Calu3 (cell line): ENCODE data around the gene RHBDF2. TPM values are rescaled to one million over a fixed set of nuclear protein-coding genes. Genes with fewer than 3 reads are reported as not detected.

Experiments used
- BruUV-seq: library from RNA; stranded (reverse); fragments of 400-500 nt; replicated peaks from 2 replicates; lab custom pipeline; 2021; lab: Mats Ljungman, UMichigan
- CTCF ChIA-PET: fragments of 300-600 bp; sonication (Branson Sonifier 250); formaldehyde crosslinking; loops from one replicate; lab custom pipeline; 2022; ENCODE audit warnings: antibody characterized with exemption; lab: Charles Lee
- DNase-seq: peaks from one replicate; pipeline ENCODE4 v3.0.0; 2022
- H3K27ac Mint-ChIP-seq: one replicate; pipeline ENCODE4 v1.8.0; 2022; ENCODE audit warnings: mixed read lengths; ENCODE audit not compliant: unreplicated experiment
- H3K27me3 Mint-ChIP-seq: one replicate; pipeline ENCODE4 v1.8.0; 2022; ENCODE audit warnings: mixed read lengths; ENCODE audit not compliant: unreplicated experiment
- H3K36me3 Mint-ChIP-seq: one replicate; pipeline ENCODE4 v1.8.0; 2022; ENCODE audit warnings: mild to moderate bottlenecking, moderate library complexity, mixed read lengths; ENCODE audit not compliant: insufficient read depth, unreplicated experiment
- H3K4me1 Mint-ChIP-seq: one replicate; pipeline ENCODE4 v1.8.0; 2022; ENCODE audit warnings: mild to moderate bottlenecking, low read depth, mixed read lengths; ENCODE audit not compliant: unreplicated experiment
- H3K4me3 Mint-ChIP-seq: one replicate; pipeline ENCODE4 v1.8.0; 2022; ENCODE audit warnings: mild to moderate bottlenecking, low read depth, moderate library complexity, mixed read lengths; ENCODE audit not compliant: unreplicated experiment
- H3K9me3 Mint-ChIP-seq: one replicate; pipeline ENCODE4 v1.8.0; 2022; ENCODE audit warnings: low read depth, mixed read lengths; ENCODE audit not compliant: unreplicated experiment
- CTCF ChIP-seq: fragments of 200-600 bp; IDR thresholded peaks from one replicate; pipeline ENCODE4 v1.8.0; 2022; ENCODE audit warnings: antibody characterized with exemption; ENCODE audit not compliant: unreplicated experiment
- intact Hi-C: fragments of 100-400 bp; cut with micrococcal nuclease; formaldehyde crosslinking; loops from one replicate; pipeline ENCODE4 v1.10.0; 2022; ENCODE audit not compliant: unreplicated experiment
- total RNA-seq: library from RNA; stranded (reverse); gene quantifications from 2 replicates; pipeline ENCODE4 v1.2.3, GENCODE V29; 2022

The RHBDF2 gene
- total RNA-seq, 1 experiment from 2014 or later, result 47.7 TPM

- CTCF ChIA-PET, result interaction anchor here (0.9 kb wide), 1 partner anchor 19 kb away, joined by 3 read pairs; no protein-coding TSS in a partner anchor
- BruUV-seq, result no TSS peak
- Mint-ChIP-seq H3K4me1 (peaks cover 39% of the 10 kb centered on the region), H3K27ac (no peak overlapping the region), H3K4me3 (no peak overlapping the region), H3K27me3 (no peaks in the 10 kb centered on the region), H3K36me3 (no peaks in the 10 kb centered on the region), H3K9me3 (no peaks in the 10 kb centered on the region)
- no peak for DNase-seq
- intact Hi-C loops, result no loop called here
- no peak for TF ChIP-seq CTCF
These were observed 62.3 kb downstream of the RHBDF2 start for GRCh38 chr17:76438906-76439305.

GRCh38 chr17:76437467-76438402, 63.5 kb downstream of the RHBDF2 start:
- H3K4me3 Mint-ChIP-seq, result no peak overlapping the region
- intact Hi-C loops, result no loop called here
- H3K27me3 Mint-ChIP-seq, result no peaks in the 10 kb centered on the region
- no TSS peak for BruUV-seq
- H3K9me3 Mint-ChIP-seq, result no peaks in the 10 kb centered on the region
- H3K27ac Mint-ChIP-seq, result no peak overlapping the region
- peaks cover 28% of the 10 kb centered on the region for H3K4me1 Mint-ChIP-seq
- CTCF ChIA-PET, result interaction anchor here (0.9 kb wide), 1 partner anchor 21 kb away, joined by 3 read pairs; no protein-coding TSS in a partner anchor
- H3K36me3 Mint-ChIP-seq, result no peaks in the 10 kb centered on the region
- DNase-seq, result no peak
- TF ChIP-seq CTCF, result no peak

- TF ChIP-seq CTCF, result no peak
- no peaks in the 10 kb centered on the region for H3K36me3 Mint-ChIP-seq
- intact Hi-C loops, result no loop called here
- H3K27ac Mint-ChIP-seq, result no peak overlapping the region
- H3K27me3 Mint-ChIP-seq, result no peaks in the 10 kb centered on the region
- no TSS peak for BruUV-seq
- H3K4me3 Mint-ChIP-seq, result no peak overlapping the region
- CTCF ChIA-PET, result interaction anchor here (1.5 kb wide), 1 partner anchor 18 kb away, joined by 3 read pairs; no protein-coding TSS in a partner anchor
- no peaks in the 10 kb centered on the region for H3K9me3 Mint-ChIP-seq
- H3K4me1 Mint-ChIP-seq, result peaks cover 18% of the 10 kb centered on the region
- DNase-seq, result no peak
These were observed 65.5 kb downstream of the RHBDF2 start for GRCh38 chr17:76435751-76436150.

GRCh38 chr17:76434870-76435269, 66.4 kb downstream of the RHBDF2 start:
- no peak for DNase-seq
- TF ChIP-seq CTCF, result no peak
- H3K36me3 Mint-ChIP-seq, result no peaks in the 10 kb centered on the region
- CTCF ChIA-PET, result interaction anchor here (0.7 to 1.5 kb wide), 3 partner anchors 14 to 65 kb away, joined by 3 to 6 read pairs (median 4); no protein-coding TSS in a partner anchor
- H3K27ac Mint-ChIP-seq, result no peak overlapping the region
- peaks cover 17% of the 10 kb centered on the region for H3K4me1 Mint-ChIP-seq
- no TSS peak for BruUV-seq
- intact Hi-C loops, result no loop called here
- H3K4me3 Mint-ChIP-seq, result no peak overlapping the region
- H3K27me3 Mint-ChIP-seq, result no peaks in the 10 kb centered on the region
- no peaks in the 10 kb centered on the region for H3K9me3 Mint-ChIP-seq
